ENCODE results near the gene MIDN.

GRCh38 chr19:1224847-1225246 is 23.5 kb upstream of the MIDN start:
- TF ChIP-seq POLR2A (IDR thresholded peaks at IDR 0.05; ENCODE audit: low read length) (no peak), GATA1 (IDR thresholded peaks at IDR 0.05; ENCODE audit: low read depth, low read length) (no peak)
